22Rv1 (cell line): ENCODE results near the gene NRXN3.

Source experiments
- CTCF ChIP-seq: fragments of 450-650 bp; IDR thresholded peaks from 2 replicates; pipeline ENCODE4 v1.5.1; 2017; ENCODE audit warnings: mild to moderate bottlenecking
- ZFX ChIP-seq: fragments of 450-650 bp; IDR thresholded peaks from 2 replicates; pipeline ENCODE4 v1.6.1; 2017; ENCODE audit warnings: antibody characterized with exemption, borderline replicate concordance

- TF ChIP-seq CTCF (no peak), ZFX (no peak)
Measured at GRCh38 chr14:78917462-78917861, 747.3 kb downstream of the NRXN3 start.
